Measurements from ENCODE around the gene FAF1.
"Not testable (repeated sequence)": the region's sequence is repeated elsewhere in the genome, so short reads cannot be mapped to it uniquely, and the experiment has no call there.

FAF1 gene

DNA sequence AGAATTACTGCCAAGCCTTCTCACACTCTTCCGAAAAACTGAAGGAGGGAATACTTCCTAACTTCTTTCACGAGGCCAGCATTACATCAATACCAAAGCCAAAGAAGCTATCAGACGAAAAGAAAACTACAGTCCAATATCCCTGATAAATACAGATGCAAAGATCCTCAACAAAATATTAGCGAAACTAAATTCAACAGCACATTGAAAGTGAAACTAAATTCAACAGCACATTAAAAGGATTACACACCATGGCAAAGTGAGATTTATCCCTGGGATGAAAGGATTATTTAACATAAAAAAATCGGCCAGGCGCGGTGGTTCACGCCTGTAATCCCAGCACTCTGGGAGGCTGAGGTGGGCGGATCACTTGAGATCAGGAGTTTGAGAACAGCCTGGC, 176.8 kb downstream of the FAF1 start:
- no peak for DNase-seq (ENCODE audit: low read depth in 2 of 2, low spot score in 1 of 2)

- DNase-seq (ENCODE audit: low read depth in 2 of 2, low spot score in 1 of 2): no peak
These were observed 179.3 kb downstream of the FAF1 start for GRCh38 chr1:50780797-50781196.

- DNase-seq (ENCODE audit: low read depth in 2 of 2, low spot score in 1 of 2): no peak
These were observed 180.3 kb downstream of the FAF1 start for GRCh38 chr1:50779801-50780200.

DNA sequence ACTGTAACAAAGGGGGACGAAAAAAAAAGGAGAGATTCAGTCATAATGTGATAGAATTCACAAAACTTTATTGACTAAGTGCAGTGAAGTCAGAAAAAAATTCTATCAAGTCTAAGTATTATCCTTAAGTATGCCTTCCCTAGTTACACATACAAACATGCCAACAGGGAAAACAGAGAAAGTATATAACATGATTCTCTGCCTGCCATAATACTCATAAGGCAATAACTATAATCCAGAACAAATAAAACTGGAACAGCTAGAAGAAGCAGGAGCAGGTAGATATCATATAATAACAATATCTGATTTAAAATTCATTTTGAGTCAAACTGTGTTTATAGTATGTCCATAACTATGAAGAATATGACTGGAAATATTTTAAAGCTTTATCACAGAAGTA, 184.3 kb downstream of the FAF1 start:
- no peak for DNase-seq (ENCODE audit: low read depth in 2 of 2, low spot score in 1 of 2)

- no peak for DNase-seq (ENCODE audit: low read depth in 2 of 2, low spot score in 1 of 2)
These were observed 185.2 kb downstream of the FAF1 start for GRCh38 chr1:50774759-50775351.

DNA sequence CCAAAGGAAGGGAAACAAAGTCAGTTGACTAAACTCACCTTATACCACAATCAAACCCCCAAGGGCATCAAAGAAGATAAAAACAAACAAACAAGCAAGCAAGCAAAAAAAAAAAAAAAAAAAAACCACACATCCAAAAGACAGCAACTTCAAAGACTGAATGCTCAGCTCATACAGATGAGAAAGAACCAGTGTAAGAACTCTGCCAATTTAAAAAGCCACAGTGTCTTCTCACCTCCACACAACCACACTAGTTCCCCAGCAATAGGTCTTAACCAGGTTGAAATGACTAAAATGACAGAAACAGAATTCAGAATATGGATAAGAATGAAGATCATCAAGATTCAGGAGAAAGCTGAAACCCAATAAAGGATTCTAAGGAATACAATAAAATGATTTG, 193.4 kb downstream of the FAF1 start:
- DNase-seq (ENCODE audit: low read depth in 2 of 2, low spot score in 1 of 2): no peak

- DNase-seq (ENCODE audit: low read depth in 2 of 2, low spot score in 1 of 2): not testable (repeated sequence)
These were observed 203.5 kb downstream of the FAF1 start for GRCh38 chr1:50756543-50756942.

DNA sequence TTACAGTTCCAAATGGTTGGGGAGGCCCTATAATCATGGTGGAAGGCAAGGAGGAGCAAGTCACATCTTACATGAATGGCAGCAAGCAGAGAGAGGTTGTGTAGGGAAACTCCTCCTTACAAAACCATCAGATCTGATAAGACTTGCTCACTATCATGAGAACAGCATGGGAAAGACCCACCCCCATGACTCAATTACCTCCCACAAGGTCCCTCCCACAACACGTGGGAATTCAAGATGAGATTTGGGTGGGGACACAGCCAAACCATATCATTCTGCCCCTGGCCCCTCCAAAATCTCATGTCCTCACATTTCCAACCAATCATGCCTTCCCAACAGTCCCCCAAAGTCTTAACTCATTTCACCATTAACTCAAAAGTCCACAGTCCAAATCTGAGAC, 205.3 kb downstream of the FAF1 start:
- not testable (repeated sequence) for DNase-seq (ENCODE audit: low read depth in 2 of 2, low spot score in 1 of 2)

GRCh38 chr1:50750021-50750619, 209.9 kb downstream of the FAF1 start:
- DNase-seq (ENCODE audit: low read depth in 2 of 2, low spot score in 1 of 2): no peak

DNA sequence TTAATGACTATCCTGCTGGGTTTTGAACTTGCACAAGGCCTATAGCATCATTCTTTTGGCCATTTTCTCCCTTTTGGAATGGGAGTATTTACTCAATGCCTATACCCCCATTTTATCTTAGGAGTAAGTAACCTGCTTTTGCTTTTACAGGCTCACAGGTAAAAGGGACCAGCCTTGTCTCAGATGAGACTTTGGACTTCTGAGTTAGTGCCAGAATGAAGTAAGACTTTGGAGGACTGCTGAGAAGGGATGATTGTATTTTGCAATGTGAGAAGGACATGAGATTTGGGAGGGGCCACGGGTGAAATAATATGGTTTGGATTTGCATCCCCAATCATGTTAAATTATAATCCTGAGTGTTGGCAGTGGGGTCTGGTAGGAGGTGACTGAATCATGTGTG, 212.7 kb downstream of the FAF1 start:
- no peak for DNase-seq (ENCODE audit: low read depth in 2 of 2, low spot score in 1 of 2)

GRCh38 chr1:50742523-50742922, 217.5 kb downstream of the FAF1 start:
- no peak for DNase-seq (ENCODE audit: low read depth in 2 of 2, low spot score in 1 of 2)

- no peak for DNase-seq (ENCODE audit: low read depth in 2 of 2, low spot score in 1 of 2)
These were observed 220.9 kb downstream of the FAF1 start for GRCh38 chr1:50739125-50739524.

DNA sequence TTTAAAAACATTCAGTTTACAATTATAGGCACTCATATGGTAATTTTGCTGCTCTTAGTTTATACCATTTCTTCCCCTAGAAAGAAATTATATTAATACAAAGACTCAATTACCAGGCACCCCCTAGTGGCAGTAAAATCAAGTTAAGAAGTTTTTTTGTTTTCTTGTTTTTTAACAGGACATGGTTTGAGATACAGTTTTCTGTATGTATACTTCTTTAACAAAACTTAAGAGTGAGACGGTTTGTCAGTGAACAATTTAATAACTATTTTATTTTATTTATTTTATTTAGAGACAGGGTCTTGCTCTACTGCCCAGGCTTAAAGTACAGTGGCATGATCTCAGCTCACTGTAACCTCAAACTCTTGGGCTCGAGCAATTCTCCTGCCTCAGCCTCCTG, 224.6 kb downstream of the FAF1 start:
- no peak for DNase-seq (ENCODE audit: low read depth in 2 of 2, low spot score in 1 of 2)

- not testable (repeated sequence) for DNase-seq (ENCODE audit: low read depth in 2 of 2, low spot score in 1 of 2)
These were observed 232.5 kb downstream of the FAF1 start for GRCh38 chr1:50727578-50727977.

- no peak for DNase-seq (ENCODE audit: low read depth in 2 of 2, low spot score in 1 of 2)
These were observed 235.3 kb downstream of the FAF1 start for GRCh38 chr1:50724626-50725286.

GRCh38 chr1:50720457-50721053, 239.5 kb downstream of the FAF1 start:
- DNase-seq (ENCODE audit: low read depth in 2 of 2, low spot score in 1 of 2): no peak

DNA sequence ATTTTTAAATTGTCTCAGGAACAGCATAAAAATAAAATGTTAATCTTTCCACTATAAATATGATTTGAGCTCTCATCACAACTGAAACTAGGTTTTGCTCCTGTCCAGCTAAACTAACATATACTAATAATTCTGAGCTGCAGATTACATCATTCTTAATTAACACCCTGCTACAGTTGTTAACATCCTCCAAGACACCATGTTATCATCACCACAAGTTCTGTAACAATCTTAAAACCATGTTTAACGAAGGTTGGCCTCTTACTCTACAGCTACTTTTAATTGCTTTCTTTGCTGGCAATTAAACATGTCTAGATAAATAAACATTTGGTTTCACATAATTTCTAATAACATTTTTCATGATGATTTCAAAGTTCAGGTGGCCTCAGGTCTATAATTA, 240.9 kb downstream of the FAF1 start:
- no peak for DNase-seq (ENCODE audit: low read depth in 2 of 2, low spot score in 1 of 2)

DNA sequence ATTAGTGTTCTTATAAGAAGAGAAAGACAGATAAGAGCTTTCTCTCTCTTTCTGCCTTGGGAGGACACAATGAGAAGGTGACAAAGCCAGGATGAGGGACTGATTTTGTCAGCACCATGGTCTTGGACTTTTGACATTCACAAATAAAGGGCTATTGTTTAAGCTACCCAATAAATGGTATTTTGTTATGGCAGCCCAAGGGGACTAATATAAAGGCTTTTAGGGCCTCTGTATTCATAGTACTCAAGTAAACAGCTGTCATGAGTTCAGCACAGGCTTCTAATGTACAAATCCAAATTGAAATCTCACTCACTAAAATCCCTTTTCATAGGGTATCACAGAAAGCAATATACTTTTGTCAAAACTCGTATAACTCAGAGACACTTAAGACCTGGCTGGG, 242.7 kb downstream of the FAF1 start:
- no peak for DNase-seq (ENCODE audit: low read depth in 2 of 2, low spot score in 1 of 2)

GRCh38 chr1:50716455-50716854, 243.6 kb downstream of the FAF1 start:
- not testable (repeated sequence) for DNase-seq (ENCODE audit: low read depth in 2 of 2, low spot score in 1 of 2)

- DNase-seq (ENCODE audit: low read depth in 2 of 2, low spot score in 1 of 2): no peak
These were observed 250.0 kb downstream of the FAF1 start for GRCh38 chr1:50710099-50710498.

DNA sequence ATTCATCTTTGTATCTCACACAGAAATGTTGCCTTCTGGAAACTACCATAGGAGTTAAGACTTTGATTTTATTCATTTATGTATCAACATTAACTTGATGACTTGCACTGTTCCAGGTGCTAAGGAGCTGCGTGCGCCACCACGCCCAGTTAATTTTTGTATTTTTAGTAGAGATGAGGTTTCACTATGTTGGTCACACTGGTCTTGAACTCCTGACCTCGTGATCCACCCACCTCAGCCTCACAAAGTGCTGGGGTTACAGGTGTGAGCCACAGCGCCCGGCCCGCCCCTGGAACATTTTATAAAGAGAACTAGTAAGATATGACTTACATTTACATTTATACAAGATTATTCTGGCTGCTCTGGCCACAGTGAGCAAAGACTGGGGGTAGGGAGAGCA, 252.2 kb downstream of the FAF1 start:
- DNase-seq (ENCODE audit: low read depth in 2 of 2, low spot score in 1 of 2): no peak

DNA sequence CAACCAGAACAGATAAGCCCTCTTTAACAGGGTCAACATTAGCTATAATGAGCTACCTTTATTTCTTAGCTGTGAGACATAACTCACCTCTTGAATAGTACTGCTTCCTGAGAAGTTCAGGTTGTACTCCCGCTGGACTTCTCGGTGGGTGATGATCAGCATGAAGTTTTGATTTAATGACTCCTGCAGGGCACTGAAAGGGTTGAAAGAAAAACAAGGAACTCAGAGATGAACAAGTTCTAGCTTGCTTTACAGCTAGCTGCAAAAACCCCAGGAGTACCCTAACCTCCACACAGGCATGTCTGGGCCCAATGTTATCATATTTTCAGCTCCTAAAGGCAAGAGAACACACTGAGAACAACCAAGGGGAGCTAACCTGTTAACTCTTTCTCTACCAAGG, 254.4 kb downstream of the FAF1 start:
- DNase-seq (ENCODE audit: low read depth in 2 of 2, low spot score in 1 of 2): no peak

All from stimulated activated CD8-positive, alpha-beta memory T cell treated with anti-CD3 and anti-CD28 coated beads, Interleukin-4, amount 100 ng/mL, for 1 hour (primary cell).